Sigmoid colon (tissue), 7 donors: ENCODE data around the gene HOXC9. TPM values are rescaled to one million over a fixed set of nuclear protein-coding genes. Genes with fewer than 3 reads are reported as not detected.

ENCODE experiments used
- DNase-seq: peaks from one replicate; pipeline ENCODE4 v3.0.0-alpha.2; 2019
- H3K27ac ChIP-seq, 4 donors: fragments of 200-600 bp; sonication (generic); one replicate each; pipeline ENCODE4 v1.5.1; 2016 to 2019; ENCODE audit warnings: mild to moderate bottlenecking in 1 of 4
- H3K27me3 ChIP-seq, 3 donors: fragments of 200-600 bp; sonication (generic); one replicate each; pipeline ENCODE4 v1.5.1; 2019; ENCODE audit warnings: mild to moderate bottlenecking in 1 of 3
- H3K36me3 ChIP-seq, 4 donors: fragments of 200-600 bp; sonication (generic); one replicate each; pipeline ENCODE4 v1.5.1; 2016 to 2019
- H3K4me1 ChIP-seq, 4 donors: fragments of 200-600 bp; sonication (generic); one replicate each; pipeline ENCODE4 v1.5.1; 2017 to 2019
- H3K4me3 ChIP-seq, 4 donors: fragments of 200-600 bp; sonication (generic); one replicate each; pipeline ENCODE4 v1.5.1; 2017 to 2019; ENCODE audit warnings: mild to moderate bottlenecking in 2 of 4, moderate library complexity in 1 of 4
- H3K9me3 ChIP-seq, 4 donors: fragments of 200-600 bp in 3 of 4; sonication (generic) in 3 of 4; one replicate each; pipeline versions ENCODE4 v1.5.1 to v1.6.1; 2013 to 2019
- CTCF ChIP-seq, 4 experiments: fragments of 450-650 bp in 3 of 4; fragments of 200-600 bp in 1 of 4; IDR thresholded peaks; one replicate each; pipeline ENCODE4 v1.5.1; 2016 to 2019; ENCODE audit warnings: antibody characterized with exemption in 4 of 4, mild to moderate bottlenecking in 3 of 4, moderate library complexity in 2 of 4
- EP300 ChIP-seq, 4 donors: sonication (generic); formaldehyde crosslinking; IDR thresholded peaks; one replicate each; pipeline ENCODE4 v1.6.1; 2017; ENCODE audit warnings: antibody characterized with exemption in 4 of 4
- POLR2A ChIP-seq, 2 donors: fragments of 450-650 bp; IDR thresholded peaks; one replicate each; pipeline ENCODE4 v1.6.1; 2016; ENCODE audit warnings: antibody characterized with exemption in 2 of 2, mild to moderate bottlenecking in 2 of 2, moderate library complexity in 2 of 2
- POLR2AphosphoS5 ChIP-seq, 4 donors: sonication (generic); formaldehyde crosslinking; IDR thresholded peaks; one replicate each; pipeline ENCODE4 v1.6.1; 2017; ENCODE audit warnings: antibody characterized with exemption in 4 of 4
- WGBS, 2 donors: extraction: QIAGEN DNeasy Blood & Tissue Kit; methylation state at CpG; one replicate each; pipeline ENCODE4 v1.1.7; 2013; 5-methylcytosine and 5-hydroxymethylcytosine counted together
- intact Hi-C: fragments of 100-400 bp; cut with DNase I; formaldehyde crosslinking; loops from one replicate; pipeline ENCODE4 v1.15.1; 2023
- polyA plus RNA-seq, 3 donors: library from polyadenylated mRNA; stranded (reverse); fragments of 200-250 nt; gene quantifications; one replicate each; pipeline ENCODE4 v1.2.3, GENCODE V29; 2013
- total RNA-seq, 4 donors: library from RNA; depleted of rRNA; stranded (reverse); fragments of >200 nt; gene quantifications; one replicate each; pipeline ENCODE4 v1.1.0, GENCODE V29; 2016
- donor health status: healthy with polysubstance abuse.
- donor health status: Bipolar disorder and iron deficiency.
- donor health status: healthy.

HOXC9 gene
- total and polyA plus RNA-seq, 7 donors: 0.04 TPM; not detected in 6

DNA sequence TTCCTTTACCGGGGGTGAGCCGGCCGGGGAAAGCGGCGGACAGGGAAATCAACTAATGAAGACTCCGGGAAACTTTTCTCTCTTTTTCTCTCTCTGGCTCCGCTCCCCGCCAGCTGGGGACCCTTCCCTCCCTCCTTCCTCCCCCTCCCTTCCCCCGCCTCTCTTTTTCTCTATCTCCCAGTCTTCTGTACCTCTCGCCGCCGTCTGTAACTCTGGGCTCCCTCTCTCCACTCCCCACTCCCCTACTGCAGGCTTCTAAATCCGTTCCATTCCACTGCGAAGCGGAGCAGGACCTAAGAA, 33.9 kb upstream of the HOXC9 start:
- Histone ChIP-seq H3K36me3 (no peaks in the 10 kb centered on the region), H3K9me3 (no peaks in the 10 kb centered on the region), H3K27me3 (peaks cover 94 to 100% (median 98%) of the 10 kb centered on the region in 3 donors), H3K27ac (no peak overlapping the region), H3K4me1 (peaks cover 0 to 23% (median 15%) of the 10 kb centered on the region in 4 donors), H3K4me3 (no peak overlapping the region)
- 5 to 10% methylated on average over 15 of the region's 15 CpGs for WGBS, 2 donors
- intact Hi-C loops: no loop called here
- no peak for DNase-seq
- TF ChIP-seq POLR2A (IDR thresholded peaks at IDR 0.05) (no peak), POLR2AphosphoS5 (IDR thresholded peaks at IDR 0.05) (no peak), EP300 (IDR thresholded peaks at IDR 0.05) (no peak), CTCF (IDR thresholded peaks at IDR 0.05) (no peak)

DNA sequence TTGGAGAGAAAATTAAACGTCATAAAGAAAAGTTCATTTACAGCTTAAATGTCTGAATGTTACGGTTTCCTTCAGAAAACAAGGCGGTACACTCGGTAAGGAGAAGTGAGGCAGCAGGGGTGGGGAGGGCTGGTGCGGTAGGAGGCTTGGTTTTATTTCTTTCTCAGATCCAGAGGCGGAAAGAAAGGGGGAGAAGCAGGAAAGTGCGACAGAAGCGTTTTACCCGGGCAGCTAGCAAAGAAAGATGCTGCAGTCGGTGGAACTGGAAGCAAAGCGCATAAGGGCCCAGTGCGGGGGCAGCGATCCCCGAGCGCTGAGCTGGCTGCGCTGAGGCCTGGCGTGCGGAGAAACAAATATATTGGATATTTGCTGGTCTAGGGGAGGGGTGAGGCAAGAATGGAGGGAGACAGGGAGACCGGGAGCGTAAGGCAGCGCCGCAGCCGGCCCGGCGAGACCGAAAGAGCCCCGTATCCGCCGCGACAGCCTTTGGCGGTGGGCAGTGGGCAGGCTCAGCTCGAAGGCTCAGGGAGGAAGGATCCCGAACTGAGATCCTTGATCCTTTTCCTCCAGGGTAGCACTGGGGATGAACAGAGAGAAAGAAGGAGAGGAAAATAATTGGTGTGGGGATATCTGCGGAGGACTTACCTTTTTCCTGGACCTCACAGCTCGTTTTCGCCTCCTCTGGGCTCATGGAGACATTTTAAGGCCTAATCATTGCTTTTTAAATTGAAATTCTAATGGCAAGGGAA, 33.4 kb upstream of the HOXC9 start:
- Histone ChIP-seq H3K36me3 (no peaks in the 10 kb centered on the region), H3K4me1 (peaks cover 0 to 18% (median 12%) of the 10 kb centered on the region in 4 donors), H3K27me3 (peaks cover 94 to 100% (median 98%) of the 10 kb centered on the region in 3 donors), H3K4me3 (no peak overlapping the region), H3K27ac (no peak overlapping the region), H3K9me3 (no peaks in the 10 kb centered on the region)
- 8 to 17% methylated on average over 36 of the region's 36 CpGs for WGBS, 2 donors
- no peak for DNase-seq
- no peak for TF ChIP-seq CTCF (IDR thresholded peaks at IDR 0.05)
- no peak for TF ChIP-seq POLR2A (IDR thresholded peaks at IDR 0.05)
- no peak for TF ChIP-seq EP300 (IDR thresholded peaks at IDR 0.05)
- no peak for TF ChIP-seq POLR2AphosphoS5 (IDR thresholded peaks at IDR 0.05)
- intact Hi-C loops: no loop called here

- DNase-seq: no peak
- no peaks in the 10 kb centered on the region for H3K36me3 ChIP-seq
- intact Hi-C loops: no loop called here
- H3K9me3 ChIP-seq: no peaks in the 10 kb centered on the region
- peaks cover 95 to 100% (median 98%) of the 10 kb centered on the region in 3 donors for H3K27me3 ChIP-seq
- no peak overlapping the region for H3K27ac ChIP-seq
- peaks cover 0 to 14% (median 12%) of the 10 kb centered on the region in 4 donors for H3K4me1 ChIP-seq
- WGBS, 2 donors: 10 to 13% methylated on average over 5 of the region's 5 CpGs
- no peak for TF ChIP-seq POLR2A (IDR thresholded peaks at IDR 0.05)
- H3K4me3 ChIP-seq: no peak overlapping the region
These were observed 32.5 kb upstream of the HOXC9 start for GRCh38 chr12:53967421-53967925.

DNA sequence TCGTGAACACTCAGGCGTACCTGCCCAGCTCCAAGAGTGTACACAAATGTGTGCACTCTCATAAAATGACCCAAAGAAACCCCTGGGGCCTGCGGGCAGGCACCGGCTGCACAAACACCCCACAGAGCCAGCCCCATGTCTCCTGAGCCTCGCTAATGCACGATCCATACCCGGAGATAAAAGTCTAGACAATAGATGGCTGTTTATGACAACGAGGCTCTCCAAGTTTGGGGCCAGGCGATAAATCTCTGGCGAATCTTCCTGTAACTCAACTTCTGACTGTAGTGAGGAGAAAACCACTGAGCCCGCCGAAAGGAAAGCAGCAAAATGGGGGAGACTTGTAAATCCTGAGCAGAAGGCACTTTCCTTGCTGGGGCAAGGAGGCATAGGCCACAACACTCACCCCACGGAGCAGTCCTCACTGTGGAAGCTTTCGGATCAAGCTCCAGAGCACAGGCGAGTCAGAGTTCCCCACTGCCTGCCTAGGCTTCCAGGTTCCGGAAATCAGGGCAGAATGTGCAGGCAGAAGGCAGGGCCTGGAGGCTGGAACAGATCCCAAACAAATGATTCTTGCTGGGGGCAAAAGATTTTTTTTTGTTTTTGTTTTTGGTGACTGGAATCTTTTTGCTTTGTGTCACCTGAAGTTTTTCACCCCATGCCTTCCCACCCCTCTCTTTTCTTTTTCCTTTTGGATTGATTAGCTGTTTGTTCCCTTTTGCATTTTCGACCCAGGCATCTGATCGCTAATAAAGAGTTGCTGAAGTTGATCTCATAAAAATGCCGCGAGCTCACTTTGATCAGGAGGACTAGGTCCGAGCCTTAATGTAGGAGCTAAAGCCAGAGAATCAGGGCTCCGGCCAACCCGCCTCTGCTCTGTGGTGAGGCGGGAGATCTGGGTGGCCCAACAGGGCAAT, 31.5 kb upstream of the HOXC9 start:
- Histone ChIP-seq H3K4me3 (no peak overlapping the region), H3K9me3 (no peaks in the 10 kb centered on the region), H3K27me3 (peaks cover 95 to 100% (median 98%) of the 10 kb centered on the region in 3 donors), H3K36me3 (no peaks in the 10 kb centered on the region), H3K27ac (no peak overlapping the region), H3K4me1 (peaks cover 0 to 20% (median 16%) of the 10 kb centered on the region in 4 donors)
- 14 to 15% methylated on average over 24 of the region's 24 CpGs for WGBS, 2 donors
- intact Hi-C loops: no loop called here
- no peak for DNase-seq
- TF ChIP-seq POLR2A (IDR thresholded peaks at IDR 0.05) (no peak), EP300 (IDR thresholded peaks at IDR 0.05) (no peak), POLR2AphosphoS5 (IDR thresholded peaks at IDR 0.05) (no peak), CTCF (IDR thresholded peaks at IDR 0.05) (no peak)
